NCI-H146 (cell line): Measurements from ENCODE around the gene DAZAP1.

Experiments used
- DNase-seq: peaks from one replicate; lab custom pipeline; 2025; lab: John Stamatoyannopoulos, UW

DAZAP1 gene

GRCh38 chr19:1407528-1408299 is at the start of gene DAZAP1:
Gene DAZAP1, plus strand, starts transcription at chr19:1407586. Its CDS starts 188 bp downstream, at chr19:1407774.
- peak; percentile 43 for DNase-seq

DNA sequence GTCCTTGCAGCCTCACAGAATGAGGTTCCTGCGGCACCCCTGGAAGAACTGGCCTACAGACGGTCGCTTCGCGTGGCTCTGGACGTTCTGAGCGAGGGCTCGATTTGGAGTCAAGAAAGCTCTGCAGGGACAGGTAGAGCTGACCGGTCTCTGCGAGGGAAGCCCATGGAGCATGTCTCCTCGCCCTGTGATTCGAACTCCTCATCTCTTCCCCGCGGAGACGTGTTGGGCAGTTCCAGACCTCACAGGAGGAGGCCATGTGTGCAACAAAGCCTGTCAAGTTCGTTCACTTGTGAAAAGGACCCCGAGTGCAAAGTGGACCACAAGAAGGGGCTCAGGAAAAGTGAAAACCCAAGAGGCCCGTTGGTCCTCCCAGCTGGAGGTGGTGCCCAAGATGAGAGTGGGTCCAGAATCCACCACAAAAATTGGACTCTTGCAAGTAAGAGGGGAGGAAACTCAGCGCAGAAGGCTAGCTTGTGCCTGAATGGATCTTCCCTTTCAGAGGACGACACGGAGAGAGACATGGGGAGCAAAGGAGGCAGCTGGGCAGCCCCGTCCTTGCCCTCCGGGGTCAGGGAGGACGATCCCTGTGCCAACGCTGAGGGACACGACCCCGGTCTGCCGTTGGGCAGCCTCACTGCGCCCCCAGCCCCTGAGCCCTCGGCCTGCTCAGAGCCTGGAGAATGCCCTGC is 47.1 kb upstream of the DAZAP1 start:
- DNase-seq = no peak

DNA sequence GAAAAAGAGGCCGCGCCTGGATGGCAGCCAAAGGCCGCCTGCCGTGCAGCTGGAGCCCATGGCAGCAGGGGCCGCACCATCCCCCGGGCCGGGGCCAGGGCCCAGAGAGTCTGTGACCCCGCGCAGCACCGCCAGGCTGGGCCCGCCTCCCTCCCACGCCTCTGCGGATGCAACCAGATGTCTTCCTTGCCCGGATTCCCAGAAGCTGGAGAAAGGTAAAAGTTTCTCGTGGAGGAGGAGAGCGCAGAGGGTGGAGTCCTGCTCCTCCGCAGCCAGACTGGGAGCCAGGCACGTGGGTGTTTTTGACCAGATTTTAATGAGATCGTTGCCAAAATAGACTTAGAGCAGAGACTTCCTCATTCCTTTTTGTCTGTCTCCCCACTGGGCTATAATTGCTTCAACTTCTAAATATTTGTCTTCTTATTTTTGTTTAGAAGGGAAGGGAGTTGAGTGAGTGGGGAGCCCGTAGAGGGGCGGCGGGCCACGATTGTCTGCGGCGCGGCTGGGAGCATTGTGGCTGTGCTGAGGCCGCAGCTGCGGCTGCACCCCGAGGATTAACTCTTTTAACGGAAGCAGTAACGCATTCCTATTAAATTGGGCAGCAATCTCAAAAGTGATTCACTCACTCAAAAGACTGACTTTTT is 46.4 kb upstream of the DAZAP1 start:
- DNase-seq = no peak

DNA sequence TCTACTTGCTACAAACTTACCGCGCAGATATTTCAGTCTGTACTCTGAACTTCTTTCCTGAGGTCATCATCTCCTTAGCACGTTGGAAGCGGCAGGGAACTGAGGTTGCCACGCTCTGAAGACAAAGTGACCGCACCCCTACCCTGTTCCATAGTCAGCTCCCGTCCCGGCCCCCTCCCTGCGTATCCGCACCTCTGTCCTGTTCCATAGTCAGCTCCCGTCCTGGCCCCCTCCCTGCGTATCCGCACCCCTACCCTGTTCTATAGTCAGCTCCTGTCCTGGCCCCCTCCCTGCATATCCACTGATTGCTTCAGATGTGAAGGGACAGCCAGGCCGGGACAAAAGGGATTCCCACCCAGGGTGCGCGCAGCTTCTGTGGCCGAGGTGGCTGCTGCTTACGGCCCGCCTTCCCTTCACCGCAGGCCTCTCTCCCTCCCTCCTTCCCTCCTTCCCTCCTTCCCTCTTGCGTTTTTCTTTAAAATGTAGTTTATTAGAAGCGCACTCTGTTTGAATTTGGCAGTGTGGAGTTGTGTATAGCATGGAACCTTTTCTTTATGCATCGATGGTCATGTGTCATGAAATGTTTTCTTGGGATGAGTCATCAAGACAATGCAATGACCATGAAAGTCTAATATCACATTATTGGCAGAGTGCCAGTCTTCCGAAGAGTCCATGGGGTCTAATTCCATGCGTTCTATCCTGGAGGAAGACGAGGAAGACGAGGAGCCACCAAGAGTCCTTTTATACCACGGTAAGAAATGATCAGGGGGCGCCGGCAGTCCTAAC is 45.6 kb upstream of the DAZAP1 start:
- DNase-seq = no peak

DNA sequence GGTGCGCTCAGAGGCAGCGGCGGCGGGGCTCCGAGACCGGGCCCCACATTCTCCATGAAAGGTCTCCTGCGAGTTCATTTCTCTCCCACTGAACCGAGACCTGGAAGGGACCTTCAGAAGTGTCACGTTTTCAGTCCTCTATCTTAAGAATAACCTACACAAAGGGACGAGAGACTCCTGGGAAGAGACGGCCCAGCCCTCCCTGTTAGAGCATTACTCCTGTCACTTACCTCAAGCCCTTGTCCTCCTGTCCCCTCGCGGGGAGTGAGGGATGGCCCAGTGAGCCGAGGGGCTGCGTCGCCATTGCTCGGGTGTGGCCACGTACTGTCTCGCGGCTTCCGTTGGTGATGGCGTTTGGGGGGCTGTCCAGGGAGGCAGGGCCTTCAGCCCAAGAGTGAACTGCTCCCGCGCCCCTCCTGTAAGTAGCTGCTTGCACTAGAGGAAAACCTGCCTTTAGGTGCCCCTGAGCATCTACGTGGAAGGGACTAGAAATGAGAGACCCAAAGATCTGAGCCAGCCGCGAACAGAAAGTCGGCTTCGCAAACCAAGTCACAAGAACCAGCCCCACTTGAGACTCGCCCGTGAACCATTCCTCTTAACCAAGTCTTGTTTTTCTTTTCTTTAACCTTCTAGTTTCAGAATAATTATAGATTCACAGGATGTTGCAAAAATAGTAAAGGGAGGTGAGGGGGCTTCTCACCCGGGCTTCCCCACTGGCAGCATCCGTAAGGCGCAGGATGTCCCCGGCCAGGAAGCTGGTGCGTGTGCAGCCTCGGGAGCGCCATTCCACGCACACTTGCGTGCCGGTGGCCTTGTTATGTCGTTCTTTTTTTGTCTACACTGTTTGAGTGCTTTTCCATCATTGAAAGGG is 44.8 kb upstream of the DAZAP1 start:
- no peak for DNase-seq

- no peak for DNase-seq
These were observed 43.8 kb upstream of the DAZAP1 start for GRCh38 chr19:1363599-1363998.

- DNase-seq = no peak
These were observed 43.2 kb upstream of the DAZAP1 start for GRCh38 chr19:1364070-1364704.

DNA sequence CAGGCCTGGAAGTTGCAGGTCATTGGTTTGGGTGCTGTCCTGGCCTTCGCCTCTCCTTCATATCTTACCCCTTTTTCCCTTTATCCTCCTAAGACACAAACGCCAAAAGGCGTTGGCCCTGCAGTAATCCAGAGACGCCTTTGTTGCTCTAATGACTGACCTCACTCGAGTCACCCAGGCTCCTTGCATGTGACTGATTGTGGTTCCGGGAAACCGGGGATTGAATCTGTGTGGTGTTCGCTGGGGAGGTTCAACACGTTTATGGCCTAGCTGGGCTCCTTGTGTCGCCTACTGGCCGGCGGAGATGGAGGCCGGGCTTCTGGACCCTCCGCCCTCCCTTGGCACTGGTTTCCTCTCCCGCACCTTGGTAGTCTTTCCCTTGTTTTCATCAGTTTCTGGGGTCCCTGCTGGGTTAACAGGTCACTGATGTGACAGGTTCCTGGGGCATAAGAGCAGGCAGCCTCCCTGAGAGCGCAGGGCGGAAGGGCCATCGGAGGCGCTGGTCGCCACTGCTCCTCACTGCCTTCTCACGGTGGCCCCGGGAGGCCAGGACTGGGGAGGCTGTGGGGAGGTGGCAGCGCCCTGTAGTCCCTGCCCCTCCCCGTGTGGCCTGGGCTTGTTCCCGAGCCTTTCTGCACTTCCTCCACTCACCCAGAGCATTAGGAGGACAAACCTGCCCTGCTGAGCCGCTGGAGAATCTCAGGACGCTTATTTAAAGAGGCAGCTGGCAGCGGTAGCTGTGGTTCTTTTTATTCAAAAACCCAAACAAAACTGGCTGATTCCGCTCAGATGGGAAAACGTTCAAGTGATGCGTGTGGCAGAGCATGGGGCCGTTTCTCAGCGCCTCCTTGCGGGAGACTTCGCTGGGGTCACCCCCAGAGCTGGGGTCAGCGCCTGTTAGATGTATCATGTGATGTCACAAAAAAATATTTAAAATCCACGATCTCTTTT is 41.8 kb upstream of the DAZAP1 start:
- no peak for DNase-seq

DNA sequence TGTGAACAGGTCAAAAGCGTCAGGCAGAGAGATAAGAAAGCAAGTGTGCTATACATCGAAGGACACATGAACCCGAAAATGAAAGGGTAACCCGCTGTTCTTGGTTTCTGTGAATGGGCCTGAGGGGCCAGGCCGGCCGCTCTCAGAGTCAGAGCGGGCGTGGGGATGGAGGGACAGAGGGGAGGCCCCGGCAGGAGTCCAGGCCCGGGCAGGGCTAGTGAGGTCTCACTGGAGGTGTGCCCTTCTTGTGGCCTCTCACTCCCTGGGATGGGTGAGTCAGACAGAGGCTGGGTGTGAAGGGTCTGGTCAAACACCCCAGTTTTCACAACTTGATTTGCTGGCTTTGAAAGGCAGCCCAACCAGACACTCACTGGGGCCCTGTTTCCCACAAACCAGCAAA is 41.1 kb upstream of the DAZAP1 start:
- no peak for DNase-seq

DNA sequence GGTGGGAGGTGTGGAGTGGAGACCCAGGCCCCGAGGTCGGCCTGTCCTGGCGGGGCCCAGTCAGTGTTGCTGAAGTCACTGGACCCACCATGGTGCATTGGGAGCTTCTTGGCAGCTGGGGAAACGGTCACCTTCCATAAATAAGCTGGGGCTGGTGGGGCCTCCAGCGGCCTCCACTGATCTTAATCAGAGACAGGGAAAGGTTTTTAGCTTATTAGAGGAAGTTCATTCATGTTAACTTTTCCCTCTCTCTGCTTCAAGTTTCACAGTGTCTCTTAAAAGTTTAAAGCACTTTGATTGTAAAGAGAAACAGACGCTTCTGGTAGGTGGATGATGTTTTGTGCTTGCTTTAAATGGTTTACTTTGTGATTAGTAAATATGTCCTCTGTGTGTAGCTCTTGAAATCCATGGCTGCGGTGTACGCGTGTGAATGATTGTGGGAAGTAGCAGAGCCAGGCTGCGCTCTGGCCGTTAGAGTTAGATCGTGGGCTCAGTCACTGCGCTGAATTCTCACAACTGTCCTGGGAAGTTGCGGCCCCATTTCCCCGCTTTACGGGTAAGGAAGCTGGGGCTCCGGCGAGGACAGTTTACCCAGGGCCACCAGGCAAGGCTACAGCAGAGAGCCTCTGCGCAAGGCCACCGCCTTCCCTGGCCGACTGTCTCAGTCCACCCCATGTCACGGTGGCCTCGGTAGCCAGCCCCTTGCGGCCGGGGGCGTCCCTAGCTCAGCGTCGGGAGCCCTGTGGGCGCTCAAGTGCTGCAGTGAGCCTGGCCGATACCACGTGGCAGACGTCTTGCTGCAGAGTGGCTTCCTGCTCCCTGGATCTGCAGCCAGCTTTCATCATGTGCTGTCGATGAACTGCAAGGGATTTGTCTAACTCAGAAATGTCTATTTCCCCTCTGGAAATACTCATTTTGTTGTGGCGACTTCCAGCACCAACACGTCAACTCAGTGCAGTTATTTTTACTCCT is 40.2 kb upstream of the DAZAP1 start:
- DNase-seq = no peak

DNA sequence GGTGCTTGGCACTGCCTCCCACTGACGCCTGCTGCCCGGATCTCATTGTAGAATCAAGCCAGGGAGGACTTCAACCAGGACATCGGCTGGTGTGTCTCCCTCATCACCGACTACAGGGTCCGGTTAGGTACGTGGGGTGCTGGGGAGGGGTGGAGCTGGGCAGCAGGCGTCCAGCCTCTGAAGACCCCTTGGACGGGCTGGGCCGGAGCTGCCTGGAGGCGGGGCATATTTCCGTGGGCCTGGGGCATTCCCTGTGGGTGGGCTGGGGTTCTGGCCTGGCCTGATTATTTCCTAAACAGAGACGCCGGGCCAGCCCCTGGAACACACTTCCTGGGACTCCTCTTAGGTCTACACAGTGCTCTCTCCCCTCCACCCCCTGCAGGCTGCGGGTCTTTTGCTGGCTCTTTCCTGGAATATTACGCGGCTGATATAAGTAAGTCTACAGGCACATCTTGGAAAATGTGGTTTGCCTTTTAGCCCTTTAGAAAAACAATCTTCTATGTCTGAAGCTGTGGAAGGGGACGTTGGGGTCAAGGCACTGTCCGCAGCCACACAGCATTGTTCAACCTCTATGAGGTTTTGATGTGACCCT is 38.1 kb upstream of the DAZAP1 start:
- DNase-seq = no peak

DNA sequence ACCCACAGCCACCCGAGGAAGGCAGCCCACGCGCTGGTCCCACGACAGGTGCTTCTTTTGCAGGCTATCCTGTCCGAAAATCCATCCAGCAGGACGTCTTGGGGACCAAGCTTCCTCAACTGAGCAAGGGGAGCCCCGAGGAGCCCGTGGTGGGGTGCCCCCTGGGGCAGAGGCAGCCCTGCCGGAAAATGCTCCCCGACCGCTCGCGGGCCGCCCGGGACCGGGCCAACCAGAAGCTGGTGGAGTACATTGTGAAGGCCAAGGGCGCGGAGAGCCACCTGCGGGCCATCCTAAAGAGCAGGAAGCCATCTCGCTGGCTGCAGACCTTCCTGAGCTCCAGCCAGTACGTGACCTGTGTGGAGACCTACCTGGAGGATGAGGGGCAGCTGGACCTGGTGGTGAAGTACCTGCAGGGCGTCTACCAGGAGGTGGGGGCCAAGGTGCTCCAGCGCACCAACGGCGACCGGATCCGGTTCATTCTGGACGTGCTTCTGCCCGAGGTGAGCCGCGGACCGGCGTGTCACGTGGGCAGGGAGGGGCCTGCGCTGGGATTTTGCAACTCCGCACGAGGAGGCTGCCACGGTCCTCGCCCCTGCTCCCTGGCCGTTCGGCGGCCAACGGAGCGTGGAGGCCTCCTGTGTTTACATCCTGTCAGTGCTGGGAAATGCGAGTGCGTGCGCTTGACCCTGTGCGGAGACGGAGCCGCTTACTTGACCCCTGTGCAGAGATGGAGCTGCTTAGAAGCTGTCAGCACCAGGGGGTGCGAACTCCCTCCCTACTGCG is 36.6 kb upstream of the DAZAP1 start:
- DNase-seq = no peak

- DNase-seq = no peak
These were observed 34.3 kb upstream of the DAZAP1 start for GRCh38 chr19:1373042-1373533.

DNA sequence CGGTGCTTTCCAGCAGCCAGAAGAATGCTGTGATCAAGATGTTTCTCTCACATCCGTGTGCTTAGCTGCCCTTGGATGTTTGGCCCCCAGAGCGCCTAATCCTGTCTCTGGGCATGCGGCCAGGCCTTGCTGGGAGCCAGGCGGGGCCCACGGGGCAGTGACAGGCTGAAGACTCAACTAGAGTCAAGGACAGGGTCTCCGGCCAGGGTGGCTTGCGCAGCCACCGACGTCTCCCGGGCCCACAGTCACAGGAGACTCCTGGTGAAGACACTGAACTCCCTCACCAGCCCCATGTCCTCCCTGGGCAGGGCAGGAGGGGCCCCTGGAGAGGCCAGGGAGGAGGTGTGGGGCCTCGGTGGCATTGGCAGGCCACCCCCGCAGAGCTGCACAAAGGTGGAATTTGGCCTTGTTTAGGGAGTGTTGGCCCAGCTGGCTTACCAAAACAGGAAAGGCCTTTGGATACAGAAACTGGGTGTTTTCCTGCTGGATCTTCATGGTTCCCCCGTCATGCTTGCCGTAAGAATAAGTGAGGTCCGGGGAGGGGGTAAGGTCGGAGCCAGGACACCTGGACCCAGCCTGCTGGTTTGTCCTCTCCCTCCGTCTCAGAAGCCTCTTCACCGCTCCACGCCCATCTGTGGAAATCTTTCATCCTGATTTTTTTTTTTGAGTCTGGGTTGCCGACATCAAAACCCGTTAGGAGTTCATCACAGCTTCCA is 33.7 kb upstream of the DAZAP1 start:
- no peak for DNase-seq

DNA sequence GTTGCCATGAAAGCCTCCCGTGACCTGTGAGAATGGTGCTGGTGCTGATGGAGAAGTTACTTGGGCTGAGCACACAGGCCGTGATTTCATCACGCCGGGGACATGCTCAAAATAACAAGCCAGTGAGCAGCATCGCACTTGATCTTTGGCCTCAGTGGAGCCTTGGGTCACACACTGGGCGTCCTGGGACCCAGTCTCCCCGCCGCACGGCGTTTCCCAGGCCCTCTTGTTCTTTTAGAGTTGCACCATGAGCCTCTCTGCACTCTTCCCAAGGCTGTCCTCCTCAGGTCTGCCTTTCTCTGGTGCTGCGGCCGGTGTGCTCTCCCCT is 33.2 kb upstream of the DAZAP1 start:
- no peak for DNase-seq

- DNase-seq = no peak
These were observed 31.0 kb upstream of the DAZAP1 start for GRCh38 chr19:1376415-1376805.
